Fibroblast of peridontal ligament (primary cell): ENCODE data around the gene TSPAN31.

ENCODE experiments used
- DNase-seq: peaks from one replicate; pipeline ENCODE4 v3.0.0-alpha.2; 2010; ENCODE audit errors: extremely low read depth

TSPAN31 gene

GRCh38 chr12:57752668-57753000 is 7.8 kb downstream of the TSPAN31 start:
- DNase-seq, result no peak

GRCh38 chr12:57753756-57754337 is 9.0 kb downstream of the TSPAN31 start:
- no peak for DNase-seq

GRCh38 chr12:57754411-57755193 is 9.8 kb downstream of the TSPAN31 start, which contains the start of gene MARCHF9:
Gene MARCHF9 (plus strand): TSS chr12:57755103. CDS start chr12:57755529, 426 bp downstream.
- no peak for DNase-seq

- no peak for DNase-seq
These were observed 10.3 kb downstream of the TSPAN31 start for GRCh38 chr12:57755194-57755453.

GRCh38 chr12:57755454-57756372 is 10.9 kb downstream of the TSPAN31 start:
- no peak for DNase-seq

GRCh38 chr12:57756406-57757341 is 11.8 kb downstream of the TSPAN31 start:
- no peak for DNase-seq

- DNase-seq, result no peak
These were observed 12.9 kb downstream of the TSPAN31 start for GRCh38 chr12:57757771-57758170.

GRCh38 chr12:57758552-57759359 is 13.9 kb downstream of the TSPAN31 start:
- no peak for DNase-seq

GRCh38 chr12:57759360-57759980 is 14.6 kb downstream of the TSPAN31 start:
- DNase-seq, result no peak

GRCh38 chr12:57760347-57760982 is 15.6 kb downstream of the TSPAN31 start:
- DNase-seq, result no peak

GRCh38 chr12:57761391-57761998 is 16.7 kb downstream of the TSPAN31 start:
- DNase-seq, result no peak

- no peak for DNase-seq
These were observed 17.6 kb downstream of the TSPAN31 start for GRCh38 chr12:57762463-57762862.

GRCh38 chr12:57763881-57764661 is 19.2 kb downstream of the TSPAN31 start:
- DNase-seq, result no peak

GRCh38 chr12:57764662-57765002 is 19.8 kb downstream of the TSPAN31 start:
- no peak for DNase-seq

GRCh38 chr12:57765003-57765697 is 20.3 kb downstream of the TSPAN31 start:
- DNase-seq, result no peak

- no peak for DNase-seq
These were observed 21.0 kb downstream of the TSPAN31 start for GRCh38 chr12:57765698-57766463.
